HG03066 (cell line): Measurements from ENCODE around the gene RAB1A.

Experiments used
- ATAC-seq: cut with Tn5 transposase; IDR thresholded peaks from one replicate; pipeline ENCODE4 v1.9.1; 2021; ENCODE audit warnings: low read depth; ENCODE audit not compliant: unreplicated experiment

The RAB1A gene

GRCh38 chr2:65043001-65043400 is 86.9 kb downstream of the RAB1A start:
- ATAC-seq, result no peak

- peak; percentile 87 for ATAC-seq
Observed at GRCh38 chr2:65040400-65041261, 89.3 kb downstream of the RAB1A start.

- no peak for ATAC-seq
Observed at GRCh38 chr2:65039640-65040039, 90.3 kb downstream of the RAB1A start.

- no peak for ATAC-seq
Observed at GRCh38 chr2:65037178-65037577, 92.7 kb downstream of the RAB1A start.
